Stimulated activated CD4-positive, alpha-beta T cell treated with anti-CD3 and anti-CD28 coated beads, Interleukin-2, amount 100 ng/mL, for 4 hours (primary cell): ENCODE data around the gene POU4F3.
"Not testable (repeated sequence)": the region's sequence is repeated elsewhere in the genome, so short reads cannot be mapped to it uniquely, and the experiment has no call there.

Experiments used
- DNase-seq: peaks from one replicate; pipeline ENCODE4 v3.0.0-alpha.2; 2020; ENCODE audit warnings: low read depth

The POU4F3 gene

GRCh38 chr5:146338774-146339714 lies at the start of gene POU4F3:
Gene POU4F3 (plus strand): TSS chr5:146338839. CDS start chr5:146339113, 274 bp downstream.
- no peak for DNase-seq

- DNase-seq, result no peak
Observed at GRCh38 chr5:146290318-146290717, 48.3 kb upstream of the POU4F3 start.

- no peak for DNase-seq
Observed at GRCh38 chr5:146291421-146292074, 47.1 kb upstream of the POU4F3 start.

GRCh38 chr5:146296245-146296644 lies 42.4 kb upstream of the POU4F3 start:
- DNase-seq, result no peak

GRCh38 chr5:146298920-146299319 lies 39.7 kb upstream of the POU4F3 start:
- DNase-seq, result not testable (repeated sequence)

GRCh38 chr5:146301626-146302025 lies 37.0 kb upstream of the POU4F3 start:
- DNase-seq, result no peak

GRCh38 chr5:146302406-146302805 lies 36.2 kb upstream of the POU4F3 start:
- DNase-seq, result no peak

- no peak for DNase-seq
Observed at GRCh38 chr5:146306838-146307237, 31.8 kb upstream of the POU4F3 start.

GRCh38 chr5:146307796-146308195 lies 30.8 kb upstream of the POU4F3 start:
- no peak for DNase-seq

- DNase-seq, result no peak
Observed at GRCh38 chr5:146310540-146310939, 28.1 kb upstream of the POU4F3 start.

- DNase-seq, result no peak
Observed at GRCh38 chr5:146311278-146311677, 27.4 kb upstream of the POU4F3 start.

GRCh38 chr5:146313027-146313426 lies 25.6 kb upstream of the POU4F3 start:
- DNase-seq, result no peak

GRCh38 chr5:146321571-146321970 lies 17.1 kb upstream of the POU4F3 start:
- DNase-seq, result no peak

- no peak for DNase-seq
Observed at GRCh38 chr5:146327257-146327870, 11.3 kb upstream of the POU4F3 start.

GRCh38 chr5:146327989-146328388 lies 10.7 kb upstream of the POU4F3 start:
- DNase-seq, result no peak

- DNase-seq, result no peak
Observed at GRCh38 chr5:146329697-146330096, 8.9 kb upstream of the POU4F3 start.

GRCh38 chr5:146331423-146331822 lies 7.2 kb upstream of the POU4F3 start:
- no peak for DNase-seq

- DNase-seq, result no peak
Observed at GRCh38 chr5:146334074-146334533, 4.5 kb upstream of the POU4F3 start.

GRCh38 chr5:146336197-146336596 lies 2.4 kb upstream of the POU4F3 start:
- DNase-seq, result no peak

GRCh38 chr5:146337264-146337904 lies 1.3 kb upstream of the POU4F3 start:
- no peak for DNase-seq

GRCh38 chr5:146337928-146338327 lies 711 bp upstream of the POU4F3 start:
- DNase-seq, result no peak

- no peak for DNase-seq
Observed at GRCh38 chr5:146339715-146340259, 1.1 kb downstream of the POU4F3 start.
